ENCODE measurements around the gene CZIB. TPM values are rescaled to one million over a fixed set of nuclear protein-coding genes. Genes with fewer than 3 reads are reported as not detected.

CZIB gene
- total and polyA plus RNA-seq, 2 of the 13 experiments (the other 11 are each of a cell fraction or from before 2014, with no cell fraction given): 49.2 to 67.0 TPM

DNA sequence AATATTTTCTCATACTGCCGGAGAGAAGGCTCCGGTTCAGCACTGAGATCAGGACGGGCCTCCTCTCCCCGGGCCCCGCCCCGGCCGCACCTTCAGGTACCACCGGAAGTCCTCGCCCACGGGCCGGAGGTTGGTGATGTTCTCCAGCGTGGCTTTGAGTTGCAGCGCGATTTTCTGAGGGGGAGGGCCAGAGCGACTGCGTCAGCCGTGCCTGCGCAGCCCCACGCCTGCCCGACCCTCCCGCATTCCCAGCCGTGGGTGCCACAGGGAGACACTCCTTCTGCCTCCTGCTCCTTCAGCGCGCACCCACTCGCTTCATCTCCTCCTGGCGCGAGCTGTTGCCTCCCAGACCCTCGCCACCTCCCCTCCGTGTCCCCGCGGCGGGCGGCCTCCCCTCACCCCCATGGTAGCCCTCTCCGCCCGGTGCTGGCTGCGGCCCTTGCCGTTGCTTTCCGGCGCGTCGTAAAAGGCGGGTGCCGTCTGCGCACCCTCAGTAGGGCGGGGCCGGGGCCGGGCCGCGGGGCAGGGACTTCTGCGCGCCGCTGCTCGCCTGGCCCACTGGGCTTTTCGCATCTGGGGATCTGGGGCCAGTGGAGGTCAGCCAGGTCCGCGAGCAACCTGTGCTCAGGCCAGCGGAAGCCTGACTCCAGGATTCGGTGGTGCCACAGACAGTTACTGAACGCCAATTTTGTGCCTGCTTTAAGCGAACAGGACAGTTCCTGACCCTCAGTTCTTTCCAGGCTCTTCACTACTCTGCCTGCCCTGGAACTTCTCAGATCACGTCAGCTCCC is at the start of gene CZIB (continued):
- TF ChIP-seq, protein P1, sequence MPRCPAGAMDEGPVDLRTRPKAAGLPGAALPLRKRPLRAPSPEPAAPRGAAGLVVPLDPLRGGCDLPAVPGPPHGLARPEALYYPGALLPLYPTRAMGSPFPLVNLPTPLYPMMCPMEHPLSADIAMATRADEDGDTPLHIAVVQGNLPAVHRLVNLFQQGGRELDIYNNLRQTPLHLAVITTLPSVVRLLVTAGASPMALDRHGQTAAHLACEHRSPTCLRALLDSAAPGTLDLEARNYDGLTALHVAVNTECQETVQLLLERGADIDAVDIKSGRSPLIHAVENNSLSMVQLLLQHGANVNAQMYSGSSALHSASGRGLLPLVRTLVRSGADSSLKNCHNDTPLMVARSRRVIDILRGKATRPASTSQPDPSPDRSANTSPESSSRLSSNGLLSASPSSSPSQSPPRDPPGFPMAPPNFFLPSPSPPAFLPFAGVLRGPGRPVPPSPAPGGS (CRISPR knock-in tag; IDR thresholded peaks at IDR 0.05): peak; percentile 85; the same call in 1 of the 2 replicates
- peak; percentile 93; the same call in 1 of the 2 replicates for TF ChIP-seq ARNT2 (CRISPR knock-in tag; IDR thresholded peaks at IDR 0.05; ENCODE audit: low read depth)
- peak; percentile 87; the same call in 1 of the 2 replicates for TF ChIP-seq MTA1 (CRISPR knock-in tag; IDR thresholded peaks at IDR 0.05; ENCODE audit: borderline replicate concordance)
- TF ChIP-seq, protein P2, sequence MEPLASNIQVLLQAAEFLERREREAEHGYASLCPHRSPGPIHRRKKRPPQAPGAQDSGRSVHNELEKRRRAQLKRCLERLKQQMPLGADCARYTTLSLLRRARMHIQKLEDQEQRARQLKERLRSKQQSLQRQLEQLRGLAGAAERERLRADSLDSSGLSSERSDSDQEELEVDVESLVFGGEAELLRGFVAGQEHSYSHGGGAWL (CRISPR knock-in tag; IDR thresholded peaks at IDR 0.05): peak; percentile 95
- TF ChIP-seq, protein P3, sequence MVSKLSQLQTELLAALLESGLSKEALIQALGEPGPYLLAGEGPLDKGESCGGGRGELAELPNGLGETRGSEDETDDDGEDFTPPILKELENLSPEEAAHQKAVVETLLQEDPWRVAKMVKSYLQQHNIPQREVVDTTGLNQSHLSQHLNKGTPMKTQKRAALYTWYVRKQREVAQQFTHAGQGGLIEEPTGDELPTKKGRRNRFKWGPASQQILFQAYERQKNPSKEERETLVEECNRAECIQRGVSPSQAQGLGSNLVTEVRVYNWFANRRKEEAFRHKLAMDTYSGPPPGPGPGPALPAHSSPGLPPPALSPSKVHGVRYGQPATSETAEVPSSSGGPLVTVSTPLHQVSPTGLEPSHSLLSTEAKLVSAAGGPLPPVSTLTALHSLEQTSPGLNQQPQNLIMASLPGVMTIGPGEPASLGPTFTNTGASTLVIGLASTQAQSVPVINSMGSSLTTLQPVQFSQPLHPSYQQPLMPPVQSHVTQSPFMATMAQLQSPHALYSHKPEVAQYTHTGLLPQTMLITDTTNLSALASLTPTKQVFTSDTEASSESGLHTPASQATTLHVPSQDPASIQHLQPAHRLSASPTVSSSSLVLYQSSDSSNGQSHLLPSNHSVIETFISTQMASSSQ (IDR thresholded peaks at IDR 0.05; ENCODE audit: low read depth): no peak
- TF ChIP-seq, protein P3 (CRISPR knock-in tag; IDR thresholded peaks at IDR 0.05; ENCODE audit: borderline replicate concordance): peak; percentile 86; the same call in 1 of the 2 replicates
- TF ChIP-seq TBP (CRISPR knock-in tag; IDR thresholded peaks at IDR 0.05): no peak
- TF ChIP-seq ARID2 (CRISPR knock-in tag; IDR thresholded peaks at IDR 0.05; ENCODE audit: borderline replicate concordance): no peak
- TF ChIP-seq SETDB1 (CRISPR knock-in tag; IDR thresholded peaks at IDR 0.05; ENCODE audit: borderline replicate concordance): no peak
- TF ChIP-seq TARDBP (CRISPR knock-in tag; IDR thresholded peaks at IDR 0.05): peak; percentile 91
- TF ChIP-seq, protein P4, sequence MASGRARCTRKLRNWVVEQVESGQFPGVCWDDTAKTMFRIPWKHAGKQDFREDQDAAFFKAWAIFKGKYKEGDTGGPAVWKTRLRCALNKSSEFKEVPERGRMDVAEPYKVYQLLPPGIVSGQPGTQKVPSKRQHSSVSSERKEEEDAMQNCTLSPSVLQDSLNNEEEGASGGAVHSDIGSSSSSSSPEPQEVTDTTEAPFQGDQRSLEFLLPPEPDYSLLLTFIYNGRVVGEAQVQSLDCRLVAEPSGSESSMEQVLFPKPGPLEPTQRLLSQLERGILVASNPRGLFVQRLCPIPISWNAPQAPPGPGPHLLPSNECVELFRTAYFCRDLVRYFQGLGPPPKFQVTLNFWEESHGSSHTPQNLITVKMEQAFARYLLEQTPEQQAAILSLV (CRISPR knock-in tag; IDR thresholded peaks at IDR 0.05; ENCODE audit: borderline replicate concordance): peak; percentile 78
- 0 out of 2 replicates have a peak, but pooled peaks have one; percentile 60 for TF ChIP-seq PAX8 (CRISPR knock-in tag; IDR thresholded peaks at IDR 0.05; ENCODE audit: borderline replicate concordance)
- no peak for TF ChIP-seq XBP1 (CRISPR knock-in tag; IDR thresholded peaks at IDR 0.05)
- TF ChIP-seq U2AF1 (optimal IDR thresholded peaks at IDR 0.05; ENCODE audit: low read depth, low read length): peak; percentile 40
- no peak for TF ChIP-seq KAT2B (IDR thresholded peaks at IDR 0.05; ENCODE audit: borderline replicate concordance, low read depth, low read length)
- TF ChIP-seq ZNF441 (CRISPR knock-in tag; IDR thresholded peaks at IDR 0.05; ENCODE audit: borderline replicate concordance): 0 out of 2 replicates have a peak, but pooled peaks have one; percentile 17
- peak; percentile 69; the same call in 1 of the 2 replicates for TF ChIP-seq NFE2L1 (CRISPR knock-in tag; IDR thresholded peaks at IDR 0.05; ENCODE audit: borderline replicate concordance)
- peak; percentile 64; the same call in 1 of the 2 replicates for TF ChIP-seq WIZ (CRISPR knock-in tag; IDR thresholded peaks at IDR 0.05)
- TF ChIP-seq TEAD3 (CRISPR knock-in tag; optimal IDR thresholded peaks at IDR 0.05; ENCODE audit: borderline replicate concordance): peak; percentile 73
- no peak for TF ChIP-seq HDAC6 (IDR thresholded peaks at IDR 0.05; ENCODE audit: low read depth, low read length)
- no peak; the same call in none of the 2 replicates for TF ChIP-seq GATA4 (IDR thresholded peaks at IDR 0.05; ENCODE audit: borderline replicate concordance, low read depth)
- TF ChIP-seq NR2F1 (CRISPR knock-in tag; IDR thresholded peaks at IDR 0.05): peak; percentile 33 to 56; a peak in 2 of 4 replicates

All from HepG2 (cell line).